ENCODE measurements around the gene CAMK1D. TPM values are rescaled to one million over a fixed set of nuclear protein-coding genes. Genes with fewer than 3 reads are reported as not detected.

The CAMK1D gene
- total and polyA plus RNA-seq, 10 of the 15 experiments (the other 5 are each of a cell fraction or from before 2014, with no cell fraction given), result 2.1 to 35.5 (median 14.7) TPM

DNA sequence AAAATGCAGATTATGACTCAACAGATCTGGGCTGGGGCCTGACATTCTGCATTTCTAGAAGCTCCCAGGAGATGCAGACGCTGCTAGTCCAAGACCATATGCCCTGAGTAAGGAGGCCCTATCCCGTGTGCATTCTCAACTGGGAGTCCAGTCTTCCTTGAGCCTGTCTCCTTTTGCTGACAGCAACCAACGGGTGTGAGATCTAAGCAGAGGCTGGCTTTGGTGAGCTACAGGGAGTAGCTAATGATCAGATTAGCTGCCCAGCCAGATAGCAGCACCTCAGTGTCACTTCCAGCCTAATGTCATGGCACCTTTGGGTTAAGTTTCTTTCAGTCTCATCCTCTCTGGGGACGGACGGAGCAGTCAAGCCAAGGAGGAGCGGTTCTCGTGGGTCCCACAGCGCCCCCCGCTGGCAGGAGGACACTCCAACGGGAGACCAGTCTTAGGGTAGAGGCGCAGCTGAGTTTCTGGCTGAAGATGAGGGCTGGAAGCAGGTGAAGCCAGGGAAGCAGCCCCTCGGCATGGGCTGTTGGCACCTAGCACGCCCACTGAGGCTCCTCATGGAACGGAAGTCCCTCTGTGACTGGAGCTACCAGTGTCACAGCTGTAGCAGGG is 498.1 kb downstream of the CAMK1D start:
- Histone ChIP-seq H3K36me3 (ENCODE audit: control insufficient read depth in 2 of 2, insufficient read depth in 2 of 2, low read length in 1 of 2) (no peaks in the 10 kb centered on the region), H3K27me3 (replicated peaks in 1 of 2; ENCODE audit: control insufficient read depth in 2 of 2, insufficient read depth in 2 of 2, low read length in 1 of 2) (no peaks in the 10 kb centered on the region), H2AFZ (ENCODE audit: control insufficient read depth, low read depth, low read length) (no peak overlapping the region), H3K4me3 (no peak overlapping the region), H3K79me2 (ENCODE audit: control insufficient read depth, insufficient read depth, low read length) (no peaks in the 10 kb centered on the region), H3K4me2 (ENCODE audit: control insufficient read depth, insufficient read depth) (no peak overlapping the region), H3K27ac (ENCODE audit: control insufficient read depth, insufficient read depth) (no peak overlapping the region), H3K9ac (ENCODE audit: control insufficient read depth, insufficient read depth, low read length) (no peak overlapping the region), H3K9me3 (replicated peaks; ENCODE audit: control insufficient read depth, insufficient read depth, low read length) (no peaks in the 10 kb centered on the region), H4K20me1 (ENCODE audit: control insufficient read depth, insufficient read depth) (no peaks in the 10 kb centered on the region), H3K4me1 (ENCODE audit: control insufficient read depth, insufficient read depth, low read length) (no peaks in the 10 kb centered on the region)
- RAD21 ChIA-PET (ENCODE audit: unreplicated experiment), result interaction anchor here (0.7 kb wide), 1 partner anchor 191 kb away, joined by 3 read pairs; no protein-coding TSS in a partner anchor
- DNase-seq (ENCODE audit: low read depth, low spot score) (no peak), FAIRE-seq (no peak), ATAC-seq (peak; percentile 93)
- POLR2A ChIA-PET, result no interaction called here
- WGBS (ENCODE audit: insufficient coverage, insufficient replicate concordance, low lambda C conversion rate, missing lambda C conversion rate), result 29% methylated on average over 14 of the region's 14 CpGs
- BruUV-seq (replicated peaks), result no TSS peak
- TF ChIP-seq NFXL1 (IDR thresholded peaks at IDR 0.05; ENCODE audit: borderline replicate concordance) (no peak), ZNF24 (IDR thresholded peaks at IDR 0.05) (no peak), MYB (IDR thresholded peaks at IDR 0.05; ENCODE audit: borderline replicate concordance, low read depth, low read length) (no peak), SMC3 (IDR thresholded peaks at IDR 0.05; ENCODE audit: borderline replicate concordance, low read length) (peak; percentile 25; the same call in 1 of the 2 replicates), RAD21 (IDR thresholded peaks at IDR 0.05; ENCODE audit: insufficient read depth, low read depth, low read length) (no peak), SP1 (IDR thresholded peaks at IDR 0.05; ENCODE audit: low read depth, low read length) (no peak), ZNF384 (IDR thresholded peaks at IDR 0.05; ENCODE audit: borderline replicate concordance, low read depth, low read length) (no peak), SIX5 (IDR thresholded peaks at IDR 0.05; ENCODE audit: low read depth, low read length, severe bottlenecking) (no peak)
- TF ChIP-seq, protein P1, sequence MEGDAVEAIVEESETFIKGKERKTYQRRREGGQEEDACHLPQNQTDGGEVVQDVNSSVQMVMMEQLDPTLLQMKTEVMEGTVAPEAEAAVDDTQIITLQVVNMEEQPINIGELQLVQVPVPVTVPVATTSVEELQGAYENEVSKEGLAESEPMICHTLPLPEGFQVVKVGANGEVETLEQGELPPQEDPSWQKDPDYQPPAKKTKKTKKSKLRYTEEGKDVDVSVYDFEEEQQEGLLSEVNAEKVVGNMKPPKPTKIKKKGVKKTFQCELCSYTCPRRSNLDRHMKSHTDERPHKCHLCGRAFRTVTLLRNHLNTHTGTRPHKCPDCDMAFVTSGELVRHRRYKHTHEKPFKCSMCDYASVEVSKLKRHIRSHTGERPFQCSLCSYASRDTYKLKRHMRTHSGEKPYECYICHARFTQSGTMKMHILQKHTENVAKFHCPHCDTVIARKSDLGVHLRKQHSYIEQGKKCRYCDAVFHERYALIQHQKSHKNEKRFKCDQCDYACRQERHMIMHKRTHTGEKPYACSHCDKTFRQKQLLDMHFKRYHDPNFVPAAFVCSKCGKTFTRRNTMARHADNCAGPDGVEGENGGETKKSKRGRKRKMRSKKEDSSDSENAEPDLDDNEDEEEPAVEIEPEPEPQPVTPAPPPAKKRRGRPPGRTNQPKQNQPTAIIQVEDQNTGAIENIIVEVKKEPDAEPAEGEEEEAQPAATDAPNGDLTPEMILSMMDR (IDR thresholded peaks at IDR 0.05 in 2 of 3, conservative IDR thresholded peaks at IDR 0.05 in 1 of 3; ENCODE audit: control insufficient read depth in 2 of 3, extremely low read depth in 1 of 3, insufficient read depth in 1 of 3, low read depth in 3 of 3, low read length in 3 of 3), result peak; percentile 32 to 51 (median 50); a peak in 5 of 6 replicates
- TF ChIP-seq, protein P2, sequence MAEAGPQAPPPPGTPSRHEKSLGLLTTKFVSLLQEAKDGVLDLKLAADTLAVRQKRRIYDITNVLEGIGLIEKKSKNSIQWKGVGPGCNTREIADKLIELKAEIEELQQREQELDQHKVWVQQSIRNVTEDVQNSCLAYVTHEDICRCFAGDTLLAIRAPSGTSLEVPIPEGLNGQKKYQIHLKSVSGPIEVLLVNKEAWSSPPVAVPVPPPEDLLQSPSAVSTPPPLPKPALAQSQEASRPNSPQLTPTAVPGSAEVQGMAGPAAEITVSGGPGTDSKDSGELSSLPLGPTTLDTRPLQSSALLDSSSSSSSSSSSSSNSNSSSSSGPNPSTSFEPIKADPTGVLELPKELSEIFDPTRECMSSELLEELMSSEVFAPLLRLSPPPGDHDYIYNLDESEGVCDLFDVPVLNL (IDR thresholded peaks at IDR 0.05; ENCODE audit: low read depth, low read length), result no peak
- intact Hi-C loops (cut with micrococcal nuclease; ENCODE audit: unreplicated experiment), result loop anchor here (5.0 kb wide), 1 partner anchor 595 kb away; no protein-coding TSS in a partner anchor
- SMC1A ChIA-PET (ENCODE audit: uncharacterized antibody, unreplicated experiment), result interaction anchor here (1.1 kb wide), 1 partner anchor 633 kb away, joined by 3 read pairs; no protein-coding TSS in a partner anchor
- CTCF ChIA-PET, result interaction anchor here (0.8 to 2.0 kb wide), 6 partner anchors 8 to 203 kb away, joined by 3 to 8 read pairs (median 4); no protein-coding TSS in a partner anchor
- in situ Hi-C loops (cut with MboI), result no loop called here

Data from GM12878 (cell line).